GM10248 (cell line): Measurements from ENCODE around the gene SLC13A1.

ENCODE experiments used
- CTCF ChIA-PET: fragments of 300-600 bp; sonication (Branson Sonifier 250); formaldehyde crosslinking; extraction: SDS; loops from one replicate; lab custom pipeline; 2021; ENCODE audit warnings: antibody characterized with exemption; lab: Yijun Ruan, JAX
- POLR2A ChIA-PET: fragments of 350-650 bp; sonication (Branson Sonifier 250); formaldehyde crosslinking; extraction: SDS; loops from one replicate; lab custom pipeline; 2020; ENCODE audit warnings: antibody characterized with exemption; lab: Yijun Ruan, JAX
- DNase-seq: peaks from one replicate; pipeline ENCODE4 v3.0.0; 2012; ENCODE audit errors: extremely low spot score
- TF ChIP-seq, protein P1 (sequence below): IDR thresholded peaks from 2 replicates; pipeline ENCODE4 v1.5.1; 2012; ENCODE audit warnings: mild to moderate bottlenecking, low read depth; ENCODE audit errors: extremely low read depth, missing control alignments, control extremely low read depth

The SLC13A1 gene

DNA sequence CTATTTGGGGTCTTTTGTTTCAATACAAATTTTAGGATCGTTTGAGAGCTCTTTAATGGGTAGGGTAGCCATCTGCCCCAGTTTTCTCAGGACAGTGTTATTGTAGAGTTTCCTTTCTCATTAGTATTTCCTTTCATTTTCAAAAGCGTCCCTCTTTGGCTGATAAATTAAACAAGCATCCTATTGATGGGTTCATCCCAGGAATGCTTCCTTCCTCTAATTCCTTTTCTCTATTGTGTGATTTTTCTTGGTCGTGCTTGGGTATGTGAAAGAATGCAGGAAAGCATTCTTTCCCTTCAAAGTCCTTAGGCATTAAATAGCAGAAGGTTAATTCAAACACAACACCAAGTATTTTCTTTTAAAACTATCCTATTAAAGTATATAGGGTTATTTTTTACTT lies 14.0 kb downstream of the SLC13A1 start:
- DNase-seq: no peak
- CTCF ChIA-PET: interaction anchor here (0.6 kb wide), 1 partner anchor 28 kb away, joined by 3 read pairs; no protein-coding TSS in a partner anchor
- POLR2A ChIA-PET: no interaction called here
- TF ChIP-seq, protein P1, sequence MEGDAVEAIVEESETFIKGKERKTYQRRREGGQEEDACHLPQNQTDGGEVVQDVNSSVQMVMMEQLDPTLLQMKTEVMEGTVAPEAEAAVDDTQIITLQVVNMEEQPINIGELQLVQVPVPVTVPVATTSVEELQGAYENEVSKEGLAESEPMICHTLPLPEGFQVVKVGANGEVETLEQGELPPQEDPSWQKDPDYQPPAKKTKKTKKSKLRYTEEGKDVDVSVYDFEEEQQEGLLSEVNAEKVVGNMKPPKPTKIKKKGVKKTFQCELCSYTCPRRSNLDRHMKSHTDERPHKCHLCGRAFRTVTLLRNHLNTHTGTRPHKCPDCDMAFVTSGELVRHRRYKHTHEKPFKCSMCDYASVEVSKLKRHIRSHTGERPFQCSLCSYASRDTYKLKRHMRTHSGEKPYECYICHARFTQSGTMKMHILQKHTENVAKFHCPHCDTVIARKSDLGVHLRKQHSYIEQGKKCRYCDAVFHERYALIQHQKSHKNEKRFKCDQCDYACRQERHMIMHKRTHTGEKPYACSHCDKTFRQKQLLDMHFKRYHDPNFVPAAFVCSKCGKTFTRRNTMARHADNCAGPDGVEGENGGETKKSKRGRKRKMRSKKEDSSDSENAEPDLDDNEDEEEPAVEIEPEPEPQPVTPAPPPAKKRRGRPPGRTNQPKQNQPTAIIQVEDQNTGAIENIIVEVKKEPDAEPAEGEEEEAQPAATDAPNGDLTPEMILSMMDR: no peak

DNA sequence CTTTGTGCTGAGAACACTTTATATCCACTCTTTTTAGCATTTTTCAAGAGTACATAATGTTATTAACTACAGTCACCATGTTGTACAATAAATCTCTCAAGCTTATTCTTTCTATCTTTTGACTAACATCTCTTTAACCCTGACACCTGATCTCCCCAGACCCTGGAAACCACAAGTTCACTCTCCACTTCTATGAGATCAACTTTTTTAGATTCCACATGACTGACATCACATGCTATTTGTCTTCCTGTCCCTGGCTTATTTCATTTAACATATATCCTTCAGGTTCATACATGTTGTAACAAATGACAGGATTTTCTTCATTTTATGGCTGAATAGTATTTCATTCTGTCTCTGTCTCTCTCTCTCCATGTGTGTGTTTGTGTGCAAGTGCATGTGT lies 15.5 kb downstream of the SLC13A1 start:
- DNase-seq: no peak
- TF ChIP-seq, protein P1: no peak
- POLR2A ChIA-PET: no interaction called here
- CTCF ChIA-PET: interaction anchor here (1.0 kb wide), 1 partner anchor 30 kb away, joined by 5 read pairs; no protein-coding TSS in a partner anchor

DNA sequence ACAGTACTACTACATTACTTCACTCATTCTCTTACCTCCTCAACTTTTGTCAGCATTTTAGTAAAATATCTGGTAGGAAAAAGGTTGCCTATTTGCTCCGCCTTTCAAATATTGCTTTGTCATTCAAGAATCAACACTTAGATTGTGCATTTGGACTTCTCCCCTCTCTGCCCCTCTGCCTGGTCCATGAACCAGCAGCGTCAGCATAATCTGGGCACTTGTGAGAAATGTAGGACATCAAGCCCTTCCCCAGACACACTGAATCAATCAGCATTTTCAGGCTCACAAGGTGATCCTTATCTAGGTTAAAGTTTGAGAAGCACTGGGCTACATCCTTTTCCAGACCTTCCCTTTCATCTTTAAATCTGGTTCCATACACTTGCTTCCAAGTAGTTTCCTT lies 16.3 kb downstream of the SLC13A1 start:
- CTCF ChIA-PET: interaction anchor here (1.0 kb wide), 1 partner anchor 29 kb away, joined by 5 read pairs; no protein-coding TSS in a partner anchor
- POLR2A ChIA-PET: no interaction called here
- TF ChIP-seq, protein P1: no peak
- DNase-seq: no peak

DNA sequence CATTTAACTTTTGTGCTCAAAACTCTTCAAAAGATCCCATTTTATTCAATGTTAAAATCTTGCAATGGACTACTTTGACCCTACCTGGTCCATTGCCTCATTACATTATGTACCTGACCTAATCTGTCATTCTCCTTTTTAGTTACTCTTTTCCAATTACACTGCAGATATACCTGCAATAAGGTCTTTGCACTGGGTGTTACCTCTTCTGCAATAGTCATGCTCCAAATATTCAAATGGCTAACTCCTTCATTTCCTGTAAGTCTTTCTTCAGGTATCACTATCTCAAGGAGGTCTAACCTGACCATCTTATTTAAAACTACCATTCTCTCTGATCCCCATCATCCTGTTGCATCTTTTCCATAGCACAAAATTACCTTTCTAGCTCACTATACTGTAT lies 22.3 kb downstream of the SLC13A1 start:
- CTCF ChIA-PET: no interaction called here
- TF ChIP-seq, protein P1: no peak

DNA sequence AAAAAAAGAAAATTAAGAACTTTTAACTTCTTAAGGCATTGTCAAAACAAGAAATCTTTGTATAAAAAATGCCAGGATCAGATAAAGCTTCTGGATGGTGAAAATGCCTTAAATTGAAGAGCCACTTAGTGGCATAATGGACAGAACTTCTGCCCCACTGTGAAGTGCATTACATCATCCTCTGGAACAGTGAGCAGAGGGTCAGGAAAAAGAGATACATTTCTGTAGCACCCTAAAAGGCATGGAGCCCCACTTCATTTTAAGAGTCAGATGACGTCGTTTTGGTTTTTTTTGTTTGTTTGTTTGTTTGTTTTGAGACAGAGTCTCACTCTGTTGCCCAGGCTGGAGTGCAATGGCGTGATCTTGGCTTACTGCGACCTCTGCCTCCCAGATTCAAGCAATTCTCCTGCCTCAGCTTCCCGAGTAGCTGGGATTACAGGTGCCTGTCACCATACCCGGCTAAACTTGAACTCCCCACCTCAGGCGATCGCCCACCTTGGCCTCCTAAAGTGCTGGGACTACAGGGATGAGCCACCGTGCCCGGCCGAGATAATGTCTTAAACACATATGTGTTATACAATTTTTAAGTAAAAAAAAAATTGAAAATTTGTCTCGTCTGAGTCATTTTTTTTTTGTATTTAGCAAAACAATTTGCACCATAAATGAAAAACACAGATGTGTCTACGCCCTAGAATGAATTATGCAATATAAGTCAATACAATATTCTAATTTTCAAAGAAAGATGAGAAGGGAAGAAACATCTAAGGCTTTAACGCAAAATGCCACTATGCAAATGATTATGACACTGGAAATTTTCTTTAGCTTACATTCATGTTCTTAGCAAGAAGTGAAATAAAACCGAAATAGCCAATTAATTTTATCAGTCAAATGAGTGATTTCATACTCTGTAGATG lies 29.2 kb downstream of the SLC13A1 start:
- ChIA-PET CTCF (no interaction called here), POLR2A (no interaction called here)
- TF ChIP-seq, protein P1: no peak
- DNase-seq: no peak

More for the DNA sequence above, 22.3 kb downstream of the SLC13A1 start:
- POLR2A ChIA-PET: no interaction called here
- DNase-seq: no peak

DNA sequence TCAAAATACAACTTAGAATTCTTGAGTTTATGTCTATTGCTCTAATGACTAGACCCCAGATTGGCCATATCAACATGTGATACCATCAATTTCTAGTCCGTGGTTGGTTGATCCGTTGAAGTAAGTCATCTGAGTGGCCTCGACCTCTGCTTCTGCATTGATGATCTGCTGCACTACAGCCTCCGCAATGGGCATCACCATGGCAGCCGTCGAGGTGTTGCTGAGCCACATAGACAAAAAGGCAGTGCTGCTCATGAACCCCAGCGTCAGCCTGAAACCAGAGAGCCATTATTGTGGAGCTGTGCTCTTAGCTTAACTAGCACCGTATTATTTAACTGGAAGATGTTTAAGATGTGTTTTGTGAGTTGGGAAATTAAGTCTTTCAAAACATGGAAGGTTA lies 30.7 kb downstream of the SLC13A1 start:
- DNase-seq: no peak
- ChIA-PET POLR2A (no interaction called here), CTCF (interaction anchor here (1.0 to 1.3 kb wide), 2 partner anchors 10 to 15 kb away, joined by 3 to 5 read pairs; no protein-coding TSS in a partner anchor)
- TF ChIP-seq, protein P1: no peak
